BE2C (cell line): ENCODE measurements around the gene MED20.

Source experiments
- DNase-seq: peaks from one replicate; pipeline ENCODE4 v3.0.0-alpha.2; 2020
- H3K27me3 ChIP-seq: fragments of 250-450 bp; sonication (Bioruptor Pico); 2 replicates; pipeline ENCODE4 v1.5.1; 2020; ENCODE audit warnings: mild to moderate bottlenecking
- H3K36me3 ChIP-seq: fragments of 250-450 bp; sonication (Bioruptor Pico); 2 replicates; pipeline ENCODE4 v1.5.1; 2020; ENCODE audit warnings: mild to moderate bottlenecking
- H3K4me1 ChIP-seq: fragments of 250-450 bp; sonication (Bioruptor Pico); 2 replicates; pipeline ENCODE4 v1.5.1; 2020
- H3K4me3 ChIP-seq: 2 replicates; pipeline ENCODE4 v1.5.1; 2011; ENCODE audit warnings: low read depth, low read length
- H3K9me3 ChIP-seq: fragments of 250-450 bp; sonication (Bioruptor Pico); 2 replicates; pipeline ENCODE4 v1.5.1; 2020
- TF ChIP-seq, protein P1 (sequence below): IDR thresholded peaks from 2 replicates; pipeline ENCODE4 v1.5.1; 2012; ENCODE audit warnings: mild to moderate bottlenecking, low read depth, low read length

The MED20 gene

DNA sequence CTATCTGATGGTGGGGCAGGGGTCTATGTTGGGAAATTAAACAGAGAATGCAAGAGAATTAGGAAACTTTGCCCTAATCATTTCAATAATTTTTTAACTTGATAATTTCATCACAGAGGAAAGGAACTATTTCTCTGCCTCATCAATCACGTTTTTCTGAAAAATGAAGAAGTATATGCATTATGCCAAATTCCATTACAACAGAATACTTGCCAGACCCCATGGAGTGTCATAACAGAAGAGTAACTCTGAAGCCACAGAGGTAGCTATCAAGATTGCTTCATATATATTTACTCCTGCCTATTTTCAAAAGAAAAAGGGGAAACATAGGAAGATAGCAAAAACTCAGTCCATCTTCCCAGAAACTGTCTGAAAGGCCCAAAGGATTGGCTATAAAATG lies 20.1 kb downstream of the MED20 start:
- DNase-seq: no peak
- H3K9me3 ChIP-seq: no peaks in the 10 kb centered on the region
- peaks cover 10% of the 10 kb centered on the region for H3K36me3 ChIP-seq
- H3K4me1 ChIP-seq: no peaks in the 10 kb centered on the region
- H3K27me3 ChIP-seq: no peaks in the 10 kb centered on the region
- TF ChIP-seq, protein P1, sequence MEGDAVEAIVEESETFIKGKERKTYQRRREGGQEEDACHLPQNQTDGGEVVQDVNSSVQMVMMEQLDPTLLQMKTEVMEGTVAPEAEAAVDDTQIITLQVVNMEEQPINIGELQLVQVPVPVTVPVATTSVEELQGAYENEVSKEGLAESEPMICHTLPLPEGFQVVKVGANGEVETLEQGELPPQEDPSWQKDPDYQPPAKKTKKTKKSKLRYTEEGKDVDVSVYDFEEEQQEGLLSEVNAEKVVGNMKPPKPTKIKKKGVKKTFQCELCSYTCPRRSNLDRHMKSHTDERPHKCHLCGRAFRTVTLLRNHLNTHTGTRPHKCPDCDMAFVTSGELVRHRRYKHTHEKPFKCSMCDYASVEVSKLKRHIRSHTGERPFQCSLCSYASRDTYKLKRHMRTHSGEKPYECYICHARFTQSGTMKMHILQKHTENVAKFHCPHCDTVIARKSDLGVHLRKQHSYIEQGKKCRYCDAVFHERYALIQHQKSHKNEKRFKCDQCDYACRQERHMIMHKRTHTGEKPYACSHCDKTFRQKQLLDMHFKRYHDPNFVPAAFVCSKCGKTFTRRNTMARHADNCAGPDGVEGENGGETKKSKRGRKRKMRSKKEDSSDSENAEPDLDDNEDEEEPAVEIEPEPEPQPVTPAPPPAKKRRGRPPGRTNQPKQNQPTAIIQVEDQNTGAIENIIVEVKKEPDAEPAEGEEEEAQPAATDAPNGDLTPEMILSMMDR: no peak
- no peak overlapping the region for H3K4me3 ChIP-seq

DNA sequence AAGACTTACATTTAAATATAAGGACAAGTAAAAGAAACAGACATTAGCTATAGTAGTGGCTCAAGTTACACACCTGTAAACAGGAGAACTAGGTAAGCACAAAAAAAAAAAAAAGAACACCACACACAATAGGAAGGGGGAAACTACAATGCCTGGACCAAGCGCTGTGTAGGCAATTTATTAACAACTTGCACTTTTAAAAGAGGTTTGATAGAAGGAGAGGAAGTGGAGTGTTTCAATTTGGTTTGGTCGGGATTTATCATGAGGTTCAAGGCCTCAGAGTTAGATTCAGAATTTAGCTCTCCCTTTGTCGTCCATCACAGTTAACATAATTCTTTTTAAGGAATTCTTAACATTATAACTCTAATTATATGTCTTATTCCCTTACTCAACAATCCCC lies 24.7 kb downstream of the MED20 start:
- H3K36me3 ChIP-seq: no peaks in the 10 kb centered on the region
- no peaks in the 10 kb centered on the region for H3K9me3 ChIP-seq
- no peak for DNase-seq
- H3K4me1 ChIP-seq: no peaks in the 10 kb centered on the region
- H3K4me3 ChIP-seq: no peak overlapping the region
- TF ChIP-seq, protein P1: no peak
- H3K27me3 ChIP-seq: no peaks in the 10 kb centered on the region

GRCh38 chr6:41895300-41896233 lies 25.4 kb downstream of the MED20 start, which contains the start of gene USP49:
TSS of gene USP49 (minus strand) at chr6:41895375. CDS start at chr6:41806983, 88,392 bp downstream.
- no peaks in the 10 kb centered on the region for H3K4me1 ChIP-seq
- no peaks in the 10 kb centered on the region for H3K27me3 ChIP-seq
- H3K4me3 ChIP-seq: peak within 1 kb of the TSS; percentile 84
- peak; percentile 97 for DNase-seq
- no peaks in the 10 kb centered on the region for H3K9me3 ChIP-seq
- TF ChIP-seq, protein P1: no peak
- H3K36me3 ChIP-seq: no peaks in the 10 kb centered on the region

DNA sequence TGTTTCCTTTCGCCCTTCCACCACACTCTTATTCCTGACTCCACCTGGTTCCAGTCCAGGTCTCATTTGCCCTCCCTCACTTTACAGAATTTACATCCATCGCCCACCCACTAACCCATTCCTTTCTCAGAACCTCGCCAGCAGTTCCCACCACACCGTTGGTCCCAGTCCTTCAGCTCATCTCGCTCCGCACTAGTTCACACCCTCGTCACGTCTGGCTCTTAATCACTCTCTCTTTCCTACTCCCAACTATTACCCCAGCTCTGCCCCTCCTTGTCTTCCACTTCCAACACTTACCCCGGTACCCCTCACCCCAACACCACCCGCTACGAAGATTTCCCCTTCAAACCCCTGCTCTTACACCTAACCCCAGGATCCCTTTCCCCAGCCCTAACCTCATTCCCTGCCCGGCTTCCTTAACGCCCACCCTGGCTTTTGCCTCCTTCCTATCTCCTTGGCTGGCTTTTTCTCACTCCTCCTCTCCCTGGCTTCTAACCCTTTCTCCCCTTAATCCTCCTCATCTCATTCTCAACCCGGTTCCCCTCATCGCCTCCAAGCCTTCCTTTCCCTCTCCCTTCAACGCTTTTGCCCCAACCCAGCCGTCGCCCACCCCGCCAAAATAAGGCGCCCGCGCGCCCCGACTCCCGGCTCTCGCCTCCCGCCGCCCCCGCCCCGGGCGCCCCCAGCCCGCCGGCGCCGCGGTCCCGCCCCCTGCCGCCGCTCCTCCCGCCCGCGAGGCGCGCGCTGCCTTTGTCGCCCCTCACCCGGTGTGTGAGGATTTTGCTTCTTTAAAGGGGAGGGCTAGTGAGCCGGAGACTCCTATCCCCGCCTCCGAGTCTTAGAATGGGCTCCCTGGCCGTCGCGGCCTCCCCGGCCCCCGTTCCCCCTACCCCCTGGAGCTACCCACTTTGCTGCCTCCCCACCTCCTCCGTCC lies 26.3 kb downstream of the MED20 start:
- no peaks in the 10 kb centered on the region for H3K9me3 ChIP-seq
- DNase-seq: peak; percentile 7
- H3K4me1 ChIP-seq: no peaks in the 10 kb centered on the region
- H3K27me3 ChIP-seq: no peaks in the 10 kb centered on the region
- peak overlapping the region; percentile 84 for H3K4me3 ChIP-seq
- H3K36me3 ChIP-seq: no peaks in the 10 kb centered on the region
- TF ChIP-seq, protein P1: no peak

GRCh38 chr6:41892921-41893564 lies 27.9 kb downstream of the MED20 start:
- Histone ChIP-seq H3K4me1 (no peaks in the 10 kb centered on the region), H3K27me3 (no peaks in the 10 kb centered on the region), H3K36me3 (no peaks in the 10 kb centered on the region), H3K4me3 (no peak overlapping the region), H3K9me3 (no peaks in the 10 kb centered on the region)
- TF ChIP-seq, protein P1: no peak
- no peak for DNase-seq
